ENCODE measurements around the gene AHR.

AHR gene

GRCh38 chr7:17313194-17313593 is 14.7 kb downstream of the AHR start:
- Histone ChIP-seq H3K79me2 (ENCODE audit: low read length) (no peaks in the 10 kb centered on the region; the same call in 1 of the 2 replicates), H3K4me2 (ENCODE audit: low read depth, low read length) (no peak overlapping the region)

GRCh38 chr7:17315974-17316373 is 17.5 kb downstream of the AHR start:
- no peaks in the 10 kb centered on the region for H3K4me1 ChIP-seq (ENCODE audit: low read length)
- DNase-seq = no peak

More at GRCh38 chr7:17313194-17313593, 14.7 kb downstream of the AHR start:
- no peak overlapping the region for H3K27ac ChIP-seq (ENCODE audit: low read length)
- H2AFZ ChIP-seq (ENCODE audit: low read length) = no peak overlapping the region
- H4K20me1 ChIP-seq (ENCODE audit: insufficient read depth, low read length) = no peaks in the 10 kb centered on the region
- TF ChIP-seq EZH2 (optimal IDR thresholded peaks at IDR 0.05; ENCODE audit: low read depth, low read length) (no peak), EZH2phosphoT487 (IDR thresholded peaks at IDR 0.05; ENCODE audit: low read length) (no peak), CTCF (IDR thresholded peaks at IDR 0.05; ENCODE audit: low read length) (no peak)
- no peak overlapping the region for H3K4me3 ChIP-seq (ENCODE audit: low read length)
- no peak for DNase-seq
- H3K36me3 ChIP-seq (replicated peaks; ENCODE audit: insufficient read depth, low read length) = no peaks in the 10 kb centered on the region
- H3K9me3 ChIP-seq (replicated peaks; ENCODE audit: insufficient read depth, low read length) = no peaks in the 10 kb centered on the region
- no peaks in the 10 kb centered on the region for H3K9me2 ChIP-seq (replicated peaks; ENCODE audit: insufficient read depth, low read length)
- no peaks in the 10 kb centered on the region for H3F3A ChIP-seq (ENCODE audit: insufficient read depth, low read length)
- no peak overlapping the region for H3K9ac ChIP-seq (ENCODE audit: low read length)
- no peaks in the 10 kb centered on the region for H3K4me1 ChIP-seq (ENCODE audit: low read length)
- H3K27me3 ChIP-seq (replicated peaks; ENCODE audit: insufficient read depth, low read length) = no peaks in the 10 kb centered on the region

GRCh38 chr7:17318146-17318545 is 19.7 kb downstream of the AHR start:
- no peak overlapping the region for H3K4me2 ChIP-seq (ENCODE audit: low read depth, low read length)
- H4K20me1 ChIP-seq (ENCODE audit: insufficient read depth, low read length) = no peaks in the 10 kb centered on the region
- H3K9me3 ChIP-seq (replicated peaks; ENCODE audit: insufficient read depth, low read length) = no peaks in the 10 kb centered on the region
- H3K4me3 ChIP-seq (ENCODE audit: low read length) = no peak overlapping the region
- H3K36me3 ChIP-seq (replicated peaks; ENCODE audit: insufficient read depth, low read length) = no peaks in the 10 kb centered on the region
- no peak for DNase-seq
- no peaks in the 10 kb centered on the region for H3K79me2 ChIP-seq (ENCODE audit: low read length)
- no peak for TF ChIP-seq CTCF (IDR thresholded peaks at IDR 0.05; ENCODE audit: low read length)
- no peak for TF ChIP-seq EZH2phosphoT487 (IDR thresholded peaks at IDR 0.05; ENCODE audit: low read length)
- TF ChIP-seq EZH2 (optimal IDR thresholded peaks at IDR 0.05; ENCODE audit: low read depth, low read length) = no peak
- H3K9ac ChIP-seq (ENCODE audit: low read length) = no peak overlapping the region
- H3K9me2 ChIP-seq (replicated peaks; ENCODE audit: insufficient read depth, low read length) = no peaks in the 10 kb centered on the region
- no peak overlapping the region for H2AFZ ChIP-seq (ENCODE audit: low read length)
- H3K4me1 ChIP-seq (ENCODE audit: low read length) = no peaks in the 10 kb centered on the region
- no peaks in the 10 kb centered on the region for H3K27me3 ChIP-seq (replicated peaks; ENCODE audit: insufficient read depth, low read length)
- no peaks in the 10 kb centered on the region for H3F3A ChIP-seq (ENCODE audit: insufficient read depth, low read length)
- no peak overlapping the region for H3K27ac ChIP-seq (ENCODE audit: low read length)

More at GRCh38 chr7:17315974-17316373, 17.5 kb downstream of the AHR start:
- H3K9ac ChIP-seq (ENCODE audit: low read length) = no peak overlapping the region
- H4K20me1 ChIP-seq (ENCODE audit: insufficient read depth, low read length) = no peaks in the 10 kb centered on the region
- no peaks in the 10 kb centered on the region for H3K9me3 ChIP-seq (replicated peaks; ENCODE audit: insufficient read depth, low read length)
- no peaks in the 10 kb centered on the region for H3F3A ChIP-seq (ENCODE audit: insufficient read depth, low read length)
- no peaks in the 10 kb centered on the region for H3K79me2 ChIP-seq (ENCODE audit: low read length)
- H3K4me3 ChIP-seq (ENCODE audit: low read length) = no peak overlapping the region
- H3K27me3 ChIP-seq (replicated peaks; ENCODE audit: insufficient read depth, low read length) = no peaks in the 10 kb centered on the region
- TF ChIP-seq CTCF (IDR thresholded peaks at IDR 0.05; ENCODE audit: low read length) (no peak), EZH2 (optimal IDR thresholded peaks at IDR 0.05; ENCODE audit: low read depth, low read length) (no peak), EZH2phosphoT487 (IDR thresholded peaks at IDR 0.05; ENCODE audit: low read length) (no peak)
- no peak overlapping the region for H3K27ac ChIP-seq (ENCODE audit: low read length)
- no peak overlapping the region for H2AFZ ChIP-seq (ENCODE audit: low read length)
- H3K9me2 ChIP-seq (replicated peaks; ENCODE audit: insufficient read depth, low read length) = no peaks in the 10 kb centered on the region
- H3K36me3 ChIP-seq (replicated peaks; ENCODE audit: insufficient read depth, low read length) = no peaks in the 10 kb centered on the region
- no peak overlapping the region for H3K4me2 ChIP-seq (ENCODE audit: low read depth, low read length)

All from MM.1S (cell line).